CD4-positive, alpha-beta T cell (primary cell): ENCODE measurements around the gene ZBTB47. TPM values are rescaled to one million over a fixed set of nuclear protein-coding genes. Genes with fewer than 3 reads are reported as not detected.

ENCODE experiments used
- ATAC-seq: fragments of 200-7000 bp; cut with Tn5 transposase; one replicate; pipeline ENCODE4 v1.10.0; 2022; ENCODE audit warnings: mild to moderate bottlenecking; ENCODE audit not compliant: poor library complexity
- CTCF ChIA-PET: fragments of 350-600 bp; sonication (Branson Sonifier 250); formaldehyde crosslinking; loops from one replicate; lab custom pipeline; 2021; ENCODE audit warnings: antibody characterized with exemption, inconsistent platforms; lab: Charles Lee
- POLR2A ChIA-PET: fragments of 350-600 bp; sonication (Branson Sonifier 250); formaldehyde crosslinking; loops from one replicate; lab custom pipeline; 2021; ENCODE audit warnings: antibody characterized with exemption, inconsistent platforms; lab: Charles Lee
- DNase-seq, 14 experiments: peaks; one replicate each; pipeline ENCODE4 v3.0.0-alpha.2; 2013 to 2020; ENCODE audit warnings: mixed read lengths in 2 of 14
- H3K27ac ChIP-seq, 2 donors: one replicate each; pipeline versions ENCODE4 v1.5.1 to v1.7.0; 2013; ENCODE audit warnings: low read length in 2 of 2, low read depth in 1 of 2, mild to moderate bottlenecking in 1 of 2
- H3K27me3 ChIP-seq, 2 experiments: 1 replicate in 1 of 2; 2 replicates in 1 of 2; pipeline versions ENCODE4 v1.6.1 to v1.7.0; 2013; ENCODE audit warnings: low read length in 2 of 2, control low read depth in 1 of 2, mild to moderate bottlenecking in 1 of 2, moderate library complexity in 1 of 2; ENCODE audit not compliant: insufficient read depth in 2 of 2, control insufficient read depth in 1 of 2
- H3K36me3 ChIP-seq: one replicate; pipeline ENCODE4 v1.6.1; 2013; ENCODE audit warnings: low read length, control low read depth; ENCODE audit not compliant: insufficient read depth
- H3K4me1 ChIP-seq: one replicate; pipeline ENCODE4 v1.6.1; 2013; ENCODE audit warnings: low read length, control low read depth; ENCODE audit not compliant: insufficient read depth
- H3K4me3 ChIP-seq: one replicate; pipeline ENCODE4 v1.5.1; 2013; ENCODE audit warnings: mild to moderate bottlenecking, low read length, moderate library complexity
- H3K9me3 ChIP-seq, 2 experiments: 1 replicate in 1 of 2; 2 replicates in 1 of 2; pipeline versions ENCODE4 v1.6.1 to v1.7.0; 2013; ENCODE audit warnings: low read length in 2 of 2, mild to moderate bottlenecking in 2 of 2, control low read depth in 1 of 2, moderate library complexity in 1 of 2; ENCODE audit not compliant: control insufficient read depth in 1 of 2, insufficient read depth in 1 of 2
- H3K27ac Mint-ChIP-seq: one replicate; pipeline ENCODE4 v1.8.0; 2020; ENCODE audit warnings: mixed read lengths
- H3K27me3 Mint-ChIP-seq: one replicate; pipeline ENCODE4 v1.8.0; 2021; ENCODE audit warnings: mixed read lengths
- H3K36me3 Mint-ChIP-seq: one replicate; pipeline ENCODE4 v1.8.0; 2021; ENCODE audit warnings: low read depth, mixed read lengths
- H3K4me1 Mint-ChIP-seq: one replicate; pipeline ENCODE4 v1.8.0; 2021; ENCODE audit warnings: low read depth, mixed read lengths
- H3K4me3 Mint-ChIP-seq: one replicate; pipeline ENCODE4 v1.8.0; 2020; ENCODE audit warnings: mild to moderate bottlenecking, mixed read lengths
- H3K9me3 Mint-ChIP-seq: one replicate; pipeline ENCODE4 v1.8.0; 2020; ENCODE audit warnings: mixed read lengths
- intact Hi-C, 2 experiments: fragments of 100-400 bp; cut with DNase I in 1 of 2; cut with micrococcal nuclease in 1 of 2; formaldehyde crosslinking; loops; one replicate each; pipeline versions ENCODE4 v1.15.1 to v1.9.0; 2023 to 2025; cut with DNase I, micrococcal nuclease
- total RNA-seq, 174 experiments: library from RNA in 2 of 174; stranded (reverse) in 2 of 174; gene quantifications; one replicate each; pipeline ENCODE4 v1.2.3 and lab custom pipeline; 2021 to 2026
- TF ChIP-seq, protein P1 (sequence below): fragments of 200-600 bp; IDR thresholded peaks from one replicate; pipeline ENCODE4 v1.8.0; 2022; ENCODE audit warnings: antibody characterized with exemption, mild to moderate bottlenecking

The ZBTB47 gene
- total RNA-seq, 2 experiments from 2014 or later, result 0.47 to 0.80 TPM

GRCh38 chr3:42633544-42633943 lies 20.0 kb upstream of the ZBTB47 start:
- Histone ChIP-seq H3K4me1 (peaks cover 9% of the 10 kb centered on the region), H3K27me3 (no peaks in the 10 kb centered on the region), H3K36me3 (peaks cover 85% of the 10 kb centered on the region), H3K9me3 (no peaks in the 10 kb centered on the region), H3K27ac (no peak overlapping the region), H3K4me3 (no peak overlapping the region)
- H3K27ac Mint-ChIP-seq, result peak overlapping the region; percentile 43
- ChIA-PET POLR2A (interaction anchor here (1.5 kb wide), 1 partner anchor 52 kb away, joined by 3 read pairs; the partner anchor contains the start of gene SEC22C), CTCF (interaction anchor here (1.2 kb wide), 1 partner anchor 20 kb away, joined by 3 read pairs; no protein-coding TSS in a partner anchor)
- no peaks in the 10 kb centered on the region for H3K9me3 Mint-ChIP-seq
- TF ChIP-seq, protein P1, sequence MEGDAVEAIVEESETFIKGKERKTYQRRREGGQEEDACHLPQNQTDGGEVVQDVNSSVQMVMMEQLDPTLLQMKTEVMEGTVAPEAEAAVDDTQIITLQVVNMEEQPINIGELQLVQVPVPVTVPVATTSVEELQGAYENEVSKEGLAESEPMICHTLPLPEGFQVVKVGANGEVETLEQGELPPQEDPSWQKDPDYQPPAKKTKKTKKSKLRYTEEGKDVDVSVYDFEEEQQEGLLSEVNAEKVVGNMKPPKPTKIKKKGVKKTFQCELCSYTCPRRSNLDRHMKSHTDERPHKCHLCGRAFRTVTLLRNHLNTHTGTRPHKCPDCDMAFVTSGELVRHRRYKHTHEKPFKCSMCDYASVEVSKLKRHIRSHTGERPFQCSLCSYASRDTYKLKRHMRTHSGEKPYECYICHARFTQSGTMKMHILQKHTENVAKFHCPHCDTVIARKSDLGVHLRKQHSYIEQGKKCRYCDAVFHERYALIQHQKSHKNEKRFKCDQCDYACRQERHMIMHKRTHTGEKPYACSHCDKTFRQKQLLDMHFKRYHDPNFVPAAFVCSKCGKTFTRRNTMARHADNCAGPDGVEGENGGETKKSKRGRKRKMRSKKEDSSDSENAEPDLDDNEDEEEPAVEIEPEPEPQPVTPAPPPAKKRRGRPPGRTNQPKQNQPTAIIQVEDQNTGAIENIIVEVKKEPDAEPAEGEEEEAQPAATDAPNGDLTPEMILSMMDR, result no peak
- H3K27me3 Mint-ChIP-seq, result no peaks in the 10 kb centered on the region
- no peak overlapping the region for H3K4me3 Mint-ChIP-seq
- no peak for ATAC-seq
- intact Hi-C loops, result loop anchor here in 1 of 2 experiments (10.0 kb wide), 1 partner anchor 49 kb away; the partner anchor contains the start of gene SEC22C
- no peak for DNase-seq
- H3K4me1 Mint-ChIP-seq, result peaks cover 4% of the 10 kb centered on the region
- H3K36me3 Mint-ChIP-seq, result peaks cover 62% of the 10 kb centered on the region

DNA sequence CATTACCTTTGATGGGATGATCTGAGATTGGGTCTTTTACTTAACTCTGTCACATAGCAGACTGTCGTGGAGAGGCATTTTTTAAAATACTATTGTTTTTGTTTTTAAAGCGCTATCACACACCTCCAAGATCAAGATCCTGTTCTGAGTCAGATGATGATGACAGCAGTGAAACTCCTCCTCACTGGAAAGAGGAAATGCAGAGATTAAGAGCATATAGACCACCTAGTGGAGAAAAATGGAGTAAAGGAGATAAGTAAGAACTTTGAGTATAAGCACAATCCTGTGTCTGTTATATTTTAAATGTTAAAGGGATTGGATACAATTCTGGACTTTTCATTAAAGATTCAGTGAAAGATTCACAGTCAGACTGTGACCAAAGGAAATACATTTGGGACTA lies 18.4 kb upstream of the ZBTB47 start:
- H3K4me1 Mint-ChIP-seq, result peaks cover 4% of the 10 kb centered on the region
- Histone ChIP-seq H3K4me1 (peaks cover 17% of the 10 kb centered on the region), H3K27me3 (no peaks in the 10 kb centered on the region), H3K9me3 (no peaks in the 10 kb centered on the region), H3K36me3 (peaks cover 80% of the 10 kb centered on the region), H3K4me3 (no peak overlapping the region), H3K27ac (no peak overlapping the region)
- ChIA-PET POLR2A (no interaction called here), CTCF (no interaction called here)
- H3K4me3 Mint-ChIP-seq, result no peak overlapping the region
- peak overlapping the region; percentile 61 for H3K27ac Mint-ChIP-seq
- peak; percentile 55 for ATAC-seq
- intact Hi-C loops, result loop anchor here in 1 of 2 experiments (5.0 to 10.0 kb wide), 2 partner anchors 33 to 50 kb away; partner anchors contain the start of genes NKTR and SEC22C
- TF ChIP-seq, protein P1, result no peak
- DNase-seq, result peak in 3 of 14 experiments; percentile 36 to 59 (median 49)
- H3K27me3 Mint-ChIP-seq, result no peaks in the 10 kb centered on the region
- H3K36me3 Mint-ChIP-seq, result peaks cover 54% of the 10 kb centered on the region
- no peaks in the 10 kb centered on the region for H3K9me3 Mint-ChIP-seq

- Mint-ChIP-seq H3K4me3 (no peak overlapping the region), H3K9me3 (no peaks in the 10 kb centered on the region), H3K27ac (no peak overlapping the region), H3K27me3 (no peaks in the 10 kb centered on the region), H3K4me1 (peaks cover 14% of the 10 kb centered on the region), H3K36me3 (peaks cover 36% of the 10 kb centered on the region)
- CTCF ChIA-PET, result interaction anchor here (1.2 to 2.0 kb wide), 3 partner anchors 11 to 55 kb away, joined by 5 to 8 read pairs (median 7); partner anchors contain the start of gene SEC22C
- Histone ChIP-seq H3K27me3 (no peaks in the 10 kb centered on the region), H3K36me3 (peaks cover 74% of the 10 kb centered on the region), H3K4me1 (peaks cover 30% of the 10 kb centered on the region), H3K27ac (no peak overlapping the region), H3K4me3 (no peak overlapping the region), H3K9me3 (no peaks in the 10 kb centered on the region)
- no peak for DNase-seq
- intact Hi-C loops, result loop anchor here in 1 of 2 experiments (5.0 to 10.0 kb wide), 2 partner anchors 35 to 52 kb away; partner anchors contain the start of genes NKTR and SEC22C
- TF ChIP-seq, protein P1, result no peak
- POLR2A ChIA-PET, result interaction anchor here (1.0 to 2.0 kb wide), 4 partner anchors 14 to 47 kb away, joined by 3 to 10 read pairs (median 4); partner anchors contain the start of genes NKTR and SS18L2
- ATAC-seq, result no peak
Observed at GRCh38 chr3:42637001-42637400, 16.5 kb upstream of the ZBTB47 start.
